Smooth muscle cell (in vitro differentiated cells): Measurements from ENCODE around the gene MZT2A. TPM values are rescaled to one million over a fixed set of nuclear protein-coding genes. Genes with fewer than 3 reads are reported as not detected.
"Not testable (repeated sequence)": the region's sequence is repeated elsewhere in the genome, so short reads cannot be mapped to it uniquely, and the experiment has no call there.

Source experiments
- DNase-seq: peaks from one replicate; lab custom pipeline; 2025; ENCODE audit not compliant: unreplicated experiment; lab: John Stamatoyannopoulos, UW
- H2AFZ ChIP-seq: fragments of 200-600 bp; sonication (generic); 2 replicates; pipeline ENCODE4 v1.6.0; 2016; ENCODE audit warnings: antibody characterized with exemption, low read depth, mild to moderate bottlenecking
- H3F3A ChIP-seq: fragments of 200-600 bp; sonication (generic); 2 replicates; pipeline ENCODE4 v1.6.0; 2017; ENCODE audit warnings: antibody characterized with exemption, low read depth
- H3K27ac ChIP-seq: fragments of 200-600 bp; sonication (generic); 2 replicates; pipeline ENCODE4 v1.5.1; 2016; ENCODE audit warnings: low read depth, mild to moderate bottlenecking
- H3K27me3 ChIP-seq: fragments of 200-600 bp; sonication (generic); 2 replicates; pipeline ENCODE4 v1.6.1; 2016; ENCODE audit warnings: low read depth, mild to moderate bottlenecking
- H3K36me3 ChIP-seq: fragments of 200-600 bp; sonication (generic); 2 replicates; pipeline ENCODE4 v1.5.1; 2016; ENCODE audit warnings: low read depth
- H3K4me1 ChIP-seq: fragments of 200-600 bp; sonication (generic); 2 replicates; pipeline ENCODE4 v1.5.1; 2016; ENCODE audit warnings: low read depth
- H3K4me2 ChIP-seq: fragments of 200-600 bp; sonication (generic); 2 replicates; pipeline ENCODE4 v1.6.0; 2016; ENCODE audit warnings: mild to moderate bottlenecking
- H3K4me3 ChIP-seq: fragments of 200-600 bp; sonication (generic); 2 replicates; pipeline ENCODE4 v1.5.1; 2016; ENCODE audit warnings: mild to moderate bottlenecking
- H3K79me2 ChIP-seq: fragments of 200-600 bp; sonication (generic); 2 replicates; pipeline ENCODE4 v1.6.0; 2016; ENCODE audit warnings: low read depth, mild to moderate bottlenecking
- H3K9ac ChIP-seq: fragments of 200-600 bp; sonication (generic); 2 replicates; pipeline ENCODE4 v1.6.0; 2016; ENCODE audit warnings: low read depth
- H3K9me3 ChIP-seq: fragments of 200-600 bp; sonication (generic); replicated peaks from 2 replicates; pipeline ENCODE4 v1.5.1; 2016; ENCODE audit warnings: low read depth
- H4K20me1 ChIP-seq: fragments of 200-600 bp; sonication (generic); 2 replicates; pipeline ENCODE4 v1.6.0; 2016; ENCODE audit warnings: low read depth
- CTCF ChIP-seq: fragments of 200-600 bp; sonication (generic); IDR thresholded peaks from 2 replicates; pipeline ENCODE4 v1.5.1; 2017; ENCODE audit warnings: borderline replicate concordance, mild to moderate bottlenecking, antibody characterized with exemption; ENCODE audit not compliant: insufficient read depth, poor library complexity, severe bottlenecking
- WGBS: methylation state at CpG from one replicate; pipeline ENCODE4 v1.1.7; 2016; ENCODE audit warnings: low lambda C conversion rate; 5-methylcytosine and 5-hydroxymethylcytosine counted together
- polyA plus RNA-seq: library from polyadenylated mRNA; unstranded; fragments of >200 nt; fragmentation: Nextera tagmentation; extraction: Ambion mirVana; gene quantifications from 2 replicates; pipeline ENCODE4 v1.2.1, GENCODE V29; 2016
- total RNA-seq: library from RNA; depleted of rRNA; stranded (reverse); fragments of >200 nt; gene quantifications from 2 replicates; pipeline ENCODE4 v1.2.3, GENCODE V29; 2014

MZT2A gene
- total and polyA plus RNA-seq, 2 experiments from 2014 or later, result 85.1 to 137 TPM

GRCh38 chr2:131488306-131489205 is 3.6 kb downstream of the MZT2A start:
- WGBS, result 91% methylated on average over 14 of the region's 14 CpGs

GRCh38 chr2:131486201-131486902 is 5.8 kb downstream of the MZT2A start:
- H3K9me3 ChIP-seq, H3F3A ChIP-seq, H3K27ac ChIP-seq, H3K9ac ChIP-seq, H3K27me3 ChIP-seq, H2AFZ ChIP-seq, H3K36me3 ChIP-seq, DNase-seq, H3K79me2 ChIP-seq, H3K4me1 ChIP-seq, H3K4me2 ChIP-seq, H4K20me1 ChIP-seq, H3K4me3 ChIP-seq: not testable (repeated sequence)
- 93% methylated on average over 14 of the region's 14 CpGs for WGBS

More at GRCh38 chr2:131488306-131489205, 3.6 kb downstream of the MZT2A start:
- DNase-seq, result no peak
- Histone ChIP-seq H3K9ac (no peak overlapping the region), H2AFZ (no peak overlapping the region), H3K4me2 (no peak overlapping the region), H3K79me2 (peaks cover 7% of the 10 kb centered on the region), H3F3A (no peaks in the 10 kb centered on the region), H3K4me1 (no peaks in the 10 kb centered on the region), H3K9me3 (no peaks in the 10 kb centered on the region), H3K36me3 (no peaks in the 10 kb centered on the region), H3K27ac (no peak overlapping the region), H3K4me3 (no peak overlapping the region), H3K27me3 (no peaks in the 10 kb centered on the region), H4K20me1 (no peaks in the 10 kb centered on the region)
- TF ChIP-seq CTCF, result no peak

GRCh38 chr2:131484906-131485460 is 7.2 kb downstream of the MZT2A start:
- not testable (repeated sequence) for H3K79me2 ChIP-seq, H3K9ac ChIP-seq, H3K4me2 ChIP-seq, H3K36me3 ChIP-seq, DNase-seq, H4K20me1 ChIP-seq, H2AFZ ChIP-seq, H3F3A ChIP-seq, H3K27me3 ChIP-seq, H3K27ac ChIP-seq, H3K9me3 ChIP-seq, H3K4me1 ChIP-seq, H3K4me3 ChIP-seq
- 94% methylated on average over 11 of the region's 11 CpGs for WGBS

GRCh38 chr2:131483981-131484820 is 8.0 kb downstream of the MZT2A start:
- not testable (repeated sequence) for H2AFZ ChIP-seq, H3K79me2 ChIP-seq, H3K27me3 ChIP-seq, DNase-seq, H3K36me3 ChIP-seq, H3F3A ChIP-seq, H3K4me2 ChIP-seq, H3K4me1 ChIP-seq, H3K27ac ChIP-seq, H3K9me3 ChIP-seq, H3K9ac ChIP-seq, H3K4me3 ChIP-seq, H4K20me1 ChIP-seq
- WGBS, result 96% methylated on average over 24 of the region's 24 CpGs

- not testable (repeated sequence) for H3K4me3 ChIP-seq, H3K27ac ChIP-seq, H3K36me3 ChIP-seq, H3K9ac ChIP-seq, H4K20me1 ChIP-seq, H3K79me2 ChIP-seq, H3K9me3 ChIP-seq, H3K4me1 ChIP-seq, H3K4me2 ChIP-seq, DNase-seq, H3K27me3 ChIP-seq, H3F3A ChIP-seq, H2AFZ ChIP-seq
- WGBS, result 96% methylated on average over 19 of the region's 19 CpGs
These were observed 9.6 kb downstream of the MZT2A start for GRCh38 chr2:131482506-131483155.

GRCh38 chr2:131480351-131480750 is 11.8 kb downstream of the MZT2A start:
- not testable (repeated sequence) for H3K4me2 ChIP-seq, H3K79me2 ChIP-seq, H3K4me3 ChIP-seq, DNase-seq, H3K27ac ChIP-seq, H2AFZ ChIP-seq, H3K27me3 ChIP-seq, H3K9me3 ChIP-seq, H3F3A ChIP-seq, H3K4me1 ChIP-seq, H3K9ac ChIP-seq, H3K36me3 ChIP-seq, H4K20me1 ChIP-seq
- WGBS, result over 99% methylated on average over 20 of the region's 20 CpGs
